Parathyroid adenoma (tissue), 2 donors: Measurements from ENCODE around the gene RIC1.
"Not testable (repeated sequence)": the region's sequence is repeated elsewhere in the genome, so short reads cannot be mapped to it uniquely, and the experiment has no call there.

ENCODE experiments used
- H2AFZ ChIP-seq: fragments of 300-600 bp; sonication (generic); one replicate; pipeline ENCODE4 v1.7.0; 2017; ENCODE audit warnings: antibody characterized with exemption, mild to moderate bottlenecking
- H3K27ac ChIP-seq: fragments of 300-600 bp; sonication (generic); one replicate; pipeline ENCODE4 v1.7.0; 2017
- H3K27me3 ChIP-seq: fragments of 300-600 bp; sonication (generic); one replicate; pipeline ENCODE4 v1.7.0; 2017; ENCODE audit warnings: low read length; ENCODE audit not compliant: control insufficient read depth, insufficient read depth
- H3K36me3 ChIP-seq: fragments of 300-600 bp; sonication (generic); one replicate; pipeline ENCODE4 v1.7.0; 2017; ENCODE audit warnings: low read length; ENCODE audit not compliant: control insufficient read depth, insufficient read depth
- H3K4me1 ChIP-seq: fragments of 300-600 bp; sonication (generic); one replicate; pipeline ENCODE4 v1.7.0; 2017; ENCODE audit warnings: control low read depth
- H3K4me2 ChIP-seq: fragments of 300-600 bp; sonication (generic); one replicate; pipeline ENCODE4 v1.7.0; 2017; ENCODE audit warnings: low read length
- H3K4me3 ChIP-seq: fragments of 300-600 bp; sonication (generic); one replicate; pipeline ENCODE4 v1.7.0; 2017; ENCODE audit warnings: low read depth, low read length
- H3K79me2 ChIP-seq: fragments of 300-600 bp; sonication (generic); one replicate; pipeline ENCODE4 v1.7.0; 2017; ENCODE audit warnings: control low read depth
- H3K9ac ChIP-seq: fragments of 300-600 bp; sonication (generic); one replicate; pipeline ENCODE4 v1.7.0; 2017; ENCODE audit warnings: mild to moderate bottlenecking
- H3K9me3 ChIP-seq: fragments of 300-600 bp; sonication (generic); one replicate; pipeline ENCODE4 v1.7.0; 2017; ENCODE audit warnings: low read length; ENCODE audit not compliant: control insufficient read depth
- CTCF ChIP-seq: fragments of 300-600 bp; sonication (generic); IDR thresholded peaks from one replicate; pipeline ENCODE4 v1.7.0; 2017; ENCODE audit warnings: antibody characterized with exemption, mild to moderate bottlenecking
- donor health status: primary hyperparathyroidism.

Gene RIC1

DNA sequence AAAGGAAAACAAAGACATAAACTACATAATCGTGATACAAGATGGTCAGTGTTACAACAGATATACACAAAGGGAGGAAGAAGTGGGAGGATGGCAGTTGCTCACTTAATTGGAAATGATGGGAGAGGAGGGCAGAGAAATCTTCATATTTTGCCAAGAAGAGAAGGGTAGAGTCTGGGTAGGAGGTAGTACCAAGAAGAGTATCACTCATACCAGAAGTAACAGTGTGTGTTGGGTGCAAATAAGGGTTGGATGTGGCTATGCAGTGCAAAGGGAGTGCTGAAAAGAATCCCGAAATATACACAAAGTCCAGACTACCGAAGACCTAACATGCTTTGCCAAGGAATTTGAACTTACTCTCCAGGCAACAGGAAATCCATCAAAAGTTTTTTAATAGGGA lies 163.0 kb downstream of the RIC1 start:
- H3K4me2 ChIP-seq, result no peak overlapping the region
- H3K27ac ChIP-seq, result no peak overlapping the region
- no peaks in the 10 kb centered on the region for H3K27me3 ChIP-seq
- H2AFZ ChIP-seq, result no peak overlapping the region
- peaks cover 9% of the 10 kb centered on the region for H3K79me2 ChIP-seq
- H3K9me3 ChIP-seq, result no peaks in the 10 kb centered on the region
- H3K4me1 ChIP-seq, result peaks cover 5% of the 10 kb centered on the region
- H3K4me3 ChIP-seq, result no peak overlapping the region
- H3K9ac ChIP-seq, result no peak overlapping the region
- no peaks in the 10 kb centered on the region for H3K36me3 ChIP-seq
- TF ChIP-seq CTCF, result no peak

DNA sequence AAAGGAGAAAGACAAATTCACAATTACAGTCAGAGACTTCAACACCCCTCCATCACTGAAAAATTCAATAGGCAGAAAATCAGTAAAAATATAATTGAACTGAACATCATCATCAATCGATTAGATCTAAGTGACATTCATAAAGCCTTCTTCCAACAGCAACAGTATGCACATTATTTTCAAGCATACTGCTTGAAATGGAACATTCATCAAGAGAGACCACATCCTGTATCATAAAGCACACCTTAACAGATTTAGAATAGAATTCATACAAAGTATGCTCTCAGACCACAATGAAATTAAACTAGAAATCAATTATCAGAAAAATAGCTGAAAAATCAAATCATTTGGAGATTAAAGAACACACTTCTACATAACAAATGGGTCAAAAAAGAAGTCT lies 164.9 kb downstream of the RIC1 start:
- Histone ChIP-seq H3K4me2 (no peak overlapping the region), H3K36me3 (no peaks in the 10 kb centered on the region), H2AFZ (no peak overlapping the region)

GRCh38 chr9:5796298-5796697 lies 167.4 kb downstream of the RIC1 start:
- H3K27me3 ChIP-seq, result no peaks in the 10 kb centered on the region
- H2AFZ ChIP-seq, result no peak overlapping the region
- H3K4me1 ChIP-seq, result peaks cover 6% of the 10 kb centered on the region
- no peak overlapping the region for H3K4me3 ChIP-seq
- H3K4me2 ChIP-seq, result no peak overlapping the region
- TF ChIP-seq CTCF, result no peak
- H3K27ac ChIP-seq, result no peak overlapping the region
- peaks cover 14% of the 10 kb centered on the region for H3K79me2 ChIP-seq
- no peak overlapping the region for H3K9ac ChIP-seq
- H3K36me3 ChIP-seq, result peaks cover 5% of the 10 kb centered on the region
- H3K9me3 ChIP-seq, result no peaks in the 10 kb centered on the region

More for the DNA sequence above, 164.9 kb downstream of the RIC1 start:
- Histone ChIP-seq H3K79me2 (peaks cover 16% of the 10 kb centered on the region), H3K27ac (no peak overlapping the region), H3K27me3 (no peaks in the 10 kb centered on the region), H3K9ac (no peak overlapping the region), H3K4me1 (peaks cover 3% of the 10 kb centered on the region), H3K4me3 (no peak overlapping the region), H3K9me3 (no peaks in the 10 kb centered on the region)
- no peak for TF ChIP-seq CTCF

DNA sequence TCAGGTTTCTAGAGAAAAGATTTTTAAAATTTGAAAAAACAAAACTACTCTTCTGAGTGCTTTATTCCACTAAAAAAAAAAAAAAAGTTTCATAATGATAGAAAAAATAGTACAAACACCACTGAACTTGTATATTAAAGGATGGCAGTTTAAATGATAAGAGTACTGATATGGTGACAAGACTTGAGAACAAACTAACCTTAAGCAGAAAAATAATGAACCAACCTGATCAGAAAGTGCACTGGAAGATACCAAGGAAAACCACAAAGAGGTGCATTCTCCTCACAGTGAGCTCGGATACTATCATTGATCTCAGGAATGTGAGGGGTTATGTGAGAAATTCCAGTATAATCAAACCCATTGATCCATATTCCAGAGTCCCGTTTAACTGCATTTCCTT lies 169.7 kb downstream of the RIC1 start:
- Histone ChIP-seq H2AFZ (no peak overlapping the region), H3K27ac (no peak overlapping the region), H3K27me3 (no peaks in the 10 kb centered on the region), H3K4me3 (no peak overlapping the region), H3K9me3 (no peaks in the 10 kb centered on the region), H3K4me1 (peaks cover 3% of the 10 kb centered on the region), H3K79me2 (peaks cover 9% of the 10 kb centered on the region), H3K9ac (no peak overlapping the region), H3K4me2 (no peak overlapping the region), H3K36me3 (peaks cover 5% of the 10 kb centered on the region)
- TF ChIP-seq CTCF, result no peak

DNA sequence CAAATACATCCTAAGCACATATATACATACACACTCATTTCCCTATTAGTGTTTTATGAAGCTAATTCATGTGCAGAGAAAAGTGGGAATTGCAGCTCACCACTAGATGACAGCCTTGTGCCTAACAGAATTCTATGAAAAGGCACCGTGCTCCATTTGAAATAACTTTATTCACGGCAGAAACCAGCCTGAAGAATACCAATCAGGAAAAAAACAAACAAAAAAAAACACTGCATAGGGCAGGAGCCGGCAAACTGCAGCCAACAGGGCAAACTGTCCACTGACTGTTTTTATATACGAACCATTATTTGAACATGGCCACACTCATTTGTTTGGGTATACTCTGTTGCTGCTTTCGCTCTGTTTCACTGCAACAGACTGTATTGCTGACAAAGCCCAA lies 170.4 kb downstream of the RIC1 start:
- Histone ChIP-seq H3K9me3 (no peaks in the 10 kb centered on the region), H3K27me3 (no peaks in the 10 kb centered on the region), H3K27ac (peak overlapping the region; percentile 64), H3K4me3 (peak overlapping the region; percentile 35), H2AFZ (peak overlapping the region; percentile 25), H3K4me2 (peak overlapping the region; percentile 55), H3K4me1 (peaks cover 3% of the 10 kb centered on the region), H3K9ac (no peak overlapping the region), H3K36me3 (peaks cover 5% of the 10 kb centered on the region), H3K79me2 (peaks cover 9% of the 10 kb centered on the region)
- peak; percentile 76 for TF ChIP-seq CTCF

- peak overlapping the region; percentile 64 for H3K27ac ChIP-seq
- H3K4me3 ChIP-seq, H3K79me2 ChIP-seq, H3K4me1 ChIP-seq, H3K27me3 ChIP-seq, H3K4me2 ChIP-seq, H2AFZ ChIP-seq, H3K36me3 ChIP-seq, H3K9me3 ChIP-seq, H3K9ac ChIP-seq: not testable (repeated sequence)
These were observed 171.5 kb downstream of the RIC1 start for GRCh38 chr9:5800378-5800777.
